ENCODE data around the gene RCCD1. TPM values are rescaled to one million over a fixed set of nuclear protein-coding genes. Genes with fewer than 3 reads are reported as not detected.

The RCCD1 gene
- total and polyA plus RNA-seq, 9 of the 15 experiments (the other 6 are each of a cell fraction or from before 2014, with no cell fraction given), result 11.1 to 51.4 (median 24.7) TPM

GRCh38 chr15:90931575-90931827 lies 23.2 kb upstream of the RCCD1 start (continued):
- TF ChIP-seq CSDE1 (IDR thresholded peaks at IDR 0.05) (no peak), NR3C1 (CRISPR knock-in tag; IDR thresholded peaks at IDR 0.05) (no peak), ARID2 (IDR thresholded peaks at IDR 0.05) (no peak), BACH1 (tag; IDR thresholded peaks at IDR 0.05) (peak; percentile 52; the same call in 1 of the 2 replicates), USF2 (CRISPR knock-in tag; IDR thresholded peaks at IDR 0.05) (no peak), FOXP1 (CRISPR knock-in tag; IDR thresholded peaks at IDR 0.05) (peak; percentile 57; the same call in 1 of the 2 replicates), HNRNPK (IDR thresholded peaks at IDR 0.05; ENCODE audit: low read depth, low read length, poor library complexity, severe bottlenecking) (no peak), FOXJ2 (tag; IDR thresholded peaks at IDR 0.05) (0 out of 2 replicates have a peak, but pooled peaks have one; percentile 5), ATF1 (CRISPR knock-in tag; IDR thresholded peaks at IDR 0.05) (no peak), ATF1 (tag; IDR thresholded peaks at IDR 0.05) (no peak), ZKSCAN1 (IDR thresholded peaks at IDR 0.05; ENCODE audit: low read depth, low read length) (no peak), XRCC3 (IDR thresholded peaks at IDR 0.05) (no peak)
- TF ChIP-seq, protein P1, sequence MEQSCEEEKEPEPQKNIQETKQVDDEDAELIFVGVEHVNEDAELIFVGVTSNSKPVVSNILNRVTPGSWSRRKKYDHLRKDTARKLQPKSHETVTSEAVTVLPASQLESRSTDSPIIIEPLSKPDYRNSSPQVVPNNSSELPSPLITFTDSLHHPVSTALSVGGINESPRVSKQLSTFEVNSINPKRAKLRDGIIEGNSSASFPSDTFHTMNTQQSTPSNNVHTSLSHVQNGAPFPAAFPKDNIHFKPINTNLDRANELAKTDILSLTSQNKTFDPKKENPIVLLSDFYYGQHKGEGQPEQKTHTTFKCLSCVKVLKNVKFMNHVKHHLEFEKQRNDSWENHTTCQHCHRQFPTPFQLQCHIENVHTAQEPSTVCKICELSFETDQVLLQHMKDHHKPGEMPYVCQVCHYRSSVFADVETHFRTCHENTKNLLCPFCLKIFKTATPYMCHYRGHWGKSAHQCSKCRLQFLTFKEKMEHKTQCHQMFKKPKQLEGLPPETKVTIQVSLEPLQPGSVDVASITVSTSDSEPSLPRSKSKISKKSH (CRISPR knock-in tag; IDR thresholded peaks at IDR 0.05), result no peak

All from K562 (cell line).